Suprapubic skin (tissue), 4 donors: ENCODE measurements around the gene PRDM10.

Experiments
- EP300 ChIP-seq: sonication (generic); formaldehyde crosslinking; IDR thresholded peaks from one replicate; pipeline ENCODE4 v1.6.1; 2017; ENCODE audit warnings: antibody characterized with exemption
- POLR2A ChIP-seq, 2 donors: fragments of 450-650 bp; IDR thresholded peaks; one replicate each; pipeline ENCODE4 v1.6.1; 2017; ENCODE audit warnings: antibody characterized with exemption in 2 of 2, mild to moderate bottlenecking in 2 of 2, moderate library complexity in 2 of 2
- POLR2AphosphoS5 ChIP-seq, 3 donors: sonication (generic); formaldehyde crosslinking; IDR thresholded peaks; one replicate each; pipeline ENCODE4 v1.6.1; 2017; ENCODE audit warnings: antibody characterized with exemption in 3 of 3
- TF ChIP-seq, protein P1 (sequence below), 2 donors: fragments of 200-600 bp in 1 of 2; fragments of 450-650 bp in 1 of 2; sonication (generic) in 1 of 2; IDR thresholded peaks; one replicate each; pipeline ENCODE4 v1.5.1; 2016 to 2019; ENCODE audit warnings: antibody characterized with exemption in 2 of 2, mild to moderate bottlenecking in 1 of 2, moderate library complexity in 1 of 2

DNA sequence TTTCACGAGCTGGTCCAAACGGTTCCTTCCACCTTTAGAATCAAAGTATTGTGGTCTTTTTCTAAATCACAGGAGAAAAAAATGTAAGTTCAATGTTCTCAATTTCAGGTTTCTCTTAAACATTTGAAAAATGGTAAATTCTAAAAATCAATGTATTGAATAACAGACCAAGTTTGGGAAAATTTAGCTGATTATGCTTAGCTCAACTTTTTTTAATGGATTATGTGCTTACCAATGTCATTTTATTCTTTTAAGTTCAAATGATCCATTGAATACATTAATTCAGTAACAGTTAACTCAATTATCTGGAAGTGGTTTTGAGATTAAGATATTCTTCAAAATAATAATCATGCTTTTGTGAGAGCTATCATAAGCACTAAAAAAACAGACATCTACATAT, 5.1 kb downstream of the PRDM10 start:
- TF ChIP-seq, protein P1, sequence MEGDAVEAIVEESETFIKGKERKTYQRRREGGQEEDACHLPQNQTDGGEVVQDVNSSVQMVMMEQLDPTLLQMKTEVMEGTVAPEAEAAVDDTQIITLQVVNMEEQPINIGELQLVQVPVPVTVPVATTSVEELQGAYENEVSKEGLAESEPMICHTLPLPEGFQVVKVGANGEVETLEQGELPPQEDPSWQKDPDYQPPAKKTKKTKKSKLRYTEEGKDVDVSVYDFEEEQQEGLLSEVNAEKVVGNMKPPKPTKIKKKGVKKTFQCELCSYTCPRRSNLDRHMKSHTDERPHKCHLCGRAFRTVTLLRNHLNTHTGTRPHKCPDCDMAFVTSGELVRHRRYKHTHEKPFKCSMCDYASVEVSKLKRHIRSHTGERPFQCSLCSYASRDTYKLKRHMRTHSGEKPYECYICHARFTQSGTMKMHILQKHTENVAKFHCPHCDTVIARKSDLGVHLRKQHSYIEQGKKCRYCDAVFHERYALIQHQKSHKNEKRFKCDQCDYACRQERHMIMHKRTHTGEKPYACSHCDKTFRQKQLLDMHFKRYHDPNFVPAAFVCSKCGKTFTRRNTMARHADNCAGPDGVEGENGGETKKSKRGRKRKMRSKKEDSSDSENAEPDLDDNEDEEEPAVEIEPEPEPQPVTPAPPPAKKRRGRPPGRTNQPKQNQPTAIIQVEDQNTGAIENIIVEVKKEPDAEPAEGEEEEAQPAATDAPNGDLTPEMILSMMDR (IDR thresholded peaks at IDR 0.05) = no peak
- TF ChIP-seq POLR2AphosphoS5 (IDR thresholded peaks at IDR 0.05) = no peak
- no peak for TF ChIP-seq EP300
- no peak for TF ChIP-seq POLR2A (IDR thresholded peaks at IDR 0.05)
